Measurements from ENCODE around the gene BRAT1.

BRAT1 gene

DNA sequence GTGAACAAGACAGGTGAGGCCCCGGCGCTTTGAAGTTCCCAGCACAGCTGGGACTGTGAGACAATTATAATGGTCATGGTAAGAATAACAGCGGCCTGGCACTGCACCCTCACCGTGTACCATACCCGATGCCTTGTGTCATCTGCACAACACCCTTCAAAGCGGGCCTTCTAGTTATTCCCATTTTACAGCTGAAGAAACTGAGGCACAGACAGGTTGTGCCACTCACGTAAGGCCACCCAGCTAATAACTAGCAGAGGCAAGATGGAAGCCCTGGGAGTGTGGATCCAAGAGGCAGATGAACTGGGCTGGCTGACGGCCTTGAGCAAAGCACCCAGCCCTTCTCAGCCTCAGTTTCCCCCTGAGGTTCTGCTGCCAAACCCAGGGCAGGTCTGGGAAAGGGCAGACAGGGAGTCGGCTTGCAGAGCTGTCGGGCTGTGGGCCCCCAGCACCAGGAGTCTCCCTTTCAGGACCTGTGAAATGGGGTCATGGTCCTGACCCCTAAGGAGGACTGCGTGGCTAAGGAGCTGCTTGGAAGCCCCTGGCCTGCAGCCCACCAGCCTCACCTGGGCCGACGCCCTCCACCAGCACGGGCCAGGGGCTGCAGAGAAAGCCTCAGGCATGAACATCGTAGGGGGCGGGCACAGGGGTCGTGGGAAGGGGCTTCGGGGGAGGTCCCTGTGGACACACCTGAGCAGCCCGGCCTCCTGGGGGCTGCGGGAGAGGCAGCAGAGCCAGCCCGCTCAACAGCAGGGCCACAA is 51.0 kb downstream of the BRAT1 start:
- in situ Hi-C loops (cut with MboI; ENCODE audit: low pct_unique_long_range_greater_than_20kb, low sequenced_read_pairs): no loop called here
- DNase-seq: no peak

DNA sequence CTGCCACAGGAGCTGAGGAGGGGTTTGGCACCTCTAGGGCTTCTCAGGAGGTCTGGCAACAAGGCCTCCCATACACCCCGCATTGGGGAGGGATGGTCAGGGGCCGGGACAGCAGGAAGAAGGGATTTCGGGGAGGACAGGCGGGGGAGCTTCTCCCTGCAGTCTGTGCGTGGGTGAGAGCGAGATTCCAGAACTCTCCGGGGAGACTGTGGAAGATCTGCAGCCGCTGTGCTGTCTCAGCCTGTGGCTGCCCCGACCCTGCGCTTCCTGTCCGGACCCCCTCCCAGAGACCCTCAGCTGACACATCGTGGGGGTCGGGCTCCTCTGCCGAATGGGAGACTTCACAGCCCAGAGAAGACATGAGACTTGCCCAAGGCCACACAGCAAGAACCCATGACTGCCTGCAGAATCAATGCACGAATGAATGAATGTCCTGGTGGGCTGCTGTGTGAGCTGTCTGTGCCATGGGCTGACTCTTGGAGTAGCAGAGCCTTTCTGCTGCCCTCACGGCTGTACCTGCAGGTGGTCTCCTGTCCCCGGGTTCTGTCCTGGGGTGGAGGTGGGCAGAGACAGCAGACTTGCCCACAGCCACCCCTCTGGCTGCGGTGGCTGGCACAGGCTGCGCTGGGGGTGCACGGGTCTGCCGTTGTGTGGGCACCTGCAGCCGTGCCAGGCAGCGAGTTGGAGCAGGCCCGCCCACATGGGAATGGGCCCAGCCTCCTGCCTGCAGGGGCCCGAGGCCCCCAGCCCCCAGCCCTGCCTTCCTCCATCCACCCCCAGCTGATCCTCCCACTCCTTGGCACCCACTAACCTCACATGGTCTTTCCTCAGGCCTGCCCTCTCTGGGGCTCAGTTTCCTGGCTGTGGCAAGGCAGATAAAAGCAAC is 52.0 kb downstream of the BRAT1 start:
- in situ Hi-C loops (cut with MboI; ENCODE audit: low pct_unique_long_range_greater_than_20kb, low sequenced_read_pairs): no loop called here
- DNase-seq: no peak

DNA sequence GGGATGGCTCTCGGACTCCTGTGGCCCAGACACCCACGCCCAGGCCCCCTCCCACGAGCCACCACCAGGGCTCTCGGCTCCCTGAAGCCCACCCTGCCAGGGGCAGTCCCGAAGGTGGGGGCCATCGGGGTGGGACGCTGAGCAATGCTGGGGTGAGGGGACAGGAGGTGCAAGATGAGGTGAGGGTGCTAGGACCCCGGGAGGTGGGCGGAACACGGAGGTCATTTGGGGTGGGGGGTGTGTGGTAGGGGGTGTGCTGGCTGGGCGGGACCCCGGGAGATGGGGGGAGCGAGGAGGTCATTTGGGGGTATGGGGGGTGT is 52.7 kb downstream of the BRAT1 start:
- in situ Hi-C loops (cut with MboI; ENCODE audit: low pct_unique_long_range_greater_than_20kb, low sequenced_read_pairs): no loop called here

DNA sequence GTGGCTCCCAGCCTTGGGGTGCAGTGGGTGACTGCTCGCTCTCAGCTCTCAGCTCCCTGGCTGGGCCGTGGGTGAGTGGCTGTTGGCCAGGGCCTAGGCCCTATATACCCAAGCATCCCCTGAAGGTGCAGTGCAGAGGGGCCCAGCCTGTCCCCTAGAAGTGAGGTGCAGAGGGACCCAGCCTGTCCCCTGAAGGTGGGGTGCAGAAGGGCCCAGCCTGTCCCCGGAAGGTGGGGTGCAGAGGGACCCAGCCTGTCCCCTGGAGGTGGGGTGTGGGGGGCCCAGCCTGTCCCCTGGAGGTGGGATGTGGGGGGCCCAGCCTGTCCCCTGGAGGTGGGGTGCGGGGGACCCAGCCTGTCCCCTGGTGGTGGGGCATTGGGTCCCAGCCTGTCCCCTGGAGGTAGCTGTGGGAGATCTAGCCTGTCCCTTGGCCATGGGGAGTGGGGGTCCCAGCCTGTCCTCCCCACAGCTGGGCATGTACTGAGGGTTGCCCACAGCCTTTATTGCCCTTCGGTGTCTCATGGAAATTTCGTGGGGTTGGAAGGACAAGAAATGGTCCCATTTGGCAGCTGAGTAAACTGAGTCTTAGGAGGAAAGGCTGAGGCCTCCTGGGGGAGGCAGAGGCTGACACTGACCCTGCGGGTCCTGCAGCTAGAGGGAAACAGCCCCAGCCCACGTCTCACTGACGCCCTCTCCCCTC is 53.2 kb downstream of the BRAT1 start:
- in situ Hi-C loops (cut with MboI; ENCODE audit: low pct_unique_long_range_greater_than_20kb, low sequenced_read_pairs): no loop called here
- DNase-seq: no peak

More for the DNA sequence above, 52.7 kb downstream of the BRAT1 start:
- no peak for DNase-seq

DNA sequence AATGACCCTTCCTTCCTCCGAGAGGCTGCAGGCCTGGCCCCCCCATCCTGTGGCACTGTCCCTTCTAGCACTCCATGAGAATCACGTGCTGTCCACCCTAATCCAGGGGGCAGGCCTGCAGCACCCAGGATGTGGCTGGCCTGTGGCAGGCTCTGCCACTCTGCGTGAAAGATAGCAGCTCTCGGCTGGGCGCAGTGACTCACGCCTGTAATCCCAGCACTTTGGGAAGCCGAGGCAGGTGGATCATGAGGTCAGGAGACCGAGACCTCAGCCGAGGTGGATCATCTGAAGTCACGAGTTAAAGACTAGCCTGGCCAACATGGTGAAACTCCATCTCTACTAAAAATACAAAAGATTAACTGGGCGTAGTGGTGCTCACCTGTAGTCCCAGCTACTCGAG is 54.6 kb downstream of the BRAT1 start:
- in situ Hi-C loops (cut with MboI; ENCODE audit: low pct_unique_long_range_greater_than_20kb, low sequenced_read_pairs): no loop called here
- DNase-seq: no peak

DNA sequence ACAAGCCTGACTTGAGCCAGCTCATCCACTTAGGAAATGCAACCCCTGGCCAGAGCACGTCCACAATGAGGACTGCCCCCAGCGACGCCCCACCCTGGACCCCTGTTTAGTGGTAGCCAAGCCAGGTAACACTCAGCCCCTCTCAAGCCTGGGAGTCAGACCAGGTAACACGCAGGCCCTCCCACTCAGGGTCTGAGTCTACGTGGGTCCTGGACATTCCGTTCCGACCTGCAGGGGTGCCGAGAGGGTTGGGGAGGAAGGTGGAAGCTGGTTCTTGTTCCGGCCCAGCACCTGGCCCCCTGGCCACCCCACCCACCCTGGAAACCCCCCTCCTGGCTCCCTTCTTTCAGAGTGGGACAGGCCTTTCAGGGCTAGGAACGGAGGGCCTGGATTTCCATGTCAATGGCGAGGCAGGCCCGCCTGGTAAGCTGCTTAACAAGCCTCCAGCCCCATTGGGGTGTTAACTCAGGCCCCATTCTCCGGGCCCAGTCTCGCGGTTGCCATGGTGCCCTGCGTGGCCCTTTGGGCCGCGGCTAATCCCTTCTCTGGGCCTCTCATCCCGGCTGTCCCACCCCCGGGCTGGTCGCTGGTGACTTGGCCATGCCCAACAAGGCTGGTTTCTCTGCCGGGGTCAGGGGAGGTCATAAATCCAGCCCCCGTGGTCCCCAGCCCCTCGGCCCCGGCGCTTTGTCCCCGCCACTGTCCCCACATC is 55.4 kb downstream of the BRAT1 start:
- in situ Hi-C loops (cut with MboI; ENCODE audit: low pct_unique_long_range_greater_than_20kb, low sequenced_read_pairs): no loop called here
- DNase-seq: no peak

DNA sequence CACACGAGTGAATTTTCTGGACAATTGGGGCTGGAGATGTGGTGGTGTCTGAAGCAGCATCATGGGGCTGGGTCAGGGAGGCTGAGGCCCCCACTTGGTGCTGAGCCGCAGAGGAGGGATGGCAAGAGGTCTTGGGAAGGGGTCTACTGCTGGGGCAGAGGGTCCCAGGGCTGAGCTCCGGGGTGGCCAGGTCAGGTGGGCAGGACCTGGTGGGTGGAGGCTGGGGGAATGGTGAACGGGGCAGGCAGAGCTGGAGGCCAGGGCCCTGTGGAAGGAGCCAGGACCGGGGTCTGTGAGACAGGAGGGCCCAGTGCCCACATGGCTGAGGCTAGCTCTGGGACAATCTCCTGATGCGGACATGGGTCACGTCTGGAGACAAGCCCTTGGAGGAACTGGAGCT is 56.1 kb downstream of the BRAT1 start:
- in situ Hi-C loops (cut with MboI; ENCODE audit: low pct_unique_long_range_greater_than_20kb, low sequenced_read_pairs): no loop called here
- DNase-seq: no peak

DNA sequence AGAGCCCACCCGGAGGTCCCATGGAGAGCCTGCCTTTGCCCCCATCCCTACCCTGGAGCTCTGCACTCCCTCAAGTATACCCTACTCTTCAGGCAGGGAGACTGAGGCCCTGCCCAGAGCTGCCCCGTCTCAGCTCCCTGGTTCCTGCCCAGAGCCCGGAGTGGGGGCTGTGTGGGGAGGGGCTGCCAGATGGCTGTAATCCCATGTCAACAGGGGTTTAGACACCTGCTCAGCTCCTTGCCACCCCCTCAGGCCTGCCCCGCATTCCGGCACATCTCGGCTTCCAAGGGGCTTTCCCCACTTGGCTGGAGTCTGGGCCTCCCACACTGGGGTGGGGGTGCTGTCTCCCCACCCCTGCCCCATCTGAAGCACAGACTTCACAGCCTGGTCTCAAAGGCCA is 56.6 kb downstream of the BRAT1 start:
- in situ Hi-C loops (cut with MboI; ENCODE audit: low pct_unique_long_range_greater_than_20kb, low sequenced_read_pairs): no loop called here
- DNase-seq: no peak

DNA sequence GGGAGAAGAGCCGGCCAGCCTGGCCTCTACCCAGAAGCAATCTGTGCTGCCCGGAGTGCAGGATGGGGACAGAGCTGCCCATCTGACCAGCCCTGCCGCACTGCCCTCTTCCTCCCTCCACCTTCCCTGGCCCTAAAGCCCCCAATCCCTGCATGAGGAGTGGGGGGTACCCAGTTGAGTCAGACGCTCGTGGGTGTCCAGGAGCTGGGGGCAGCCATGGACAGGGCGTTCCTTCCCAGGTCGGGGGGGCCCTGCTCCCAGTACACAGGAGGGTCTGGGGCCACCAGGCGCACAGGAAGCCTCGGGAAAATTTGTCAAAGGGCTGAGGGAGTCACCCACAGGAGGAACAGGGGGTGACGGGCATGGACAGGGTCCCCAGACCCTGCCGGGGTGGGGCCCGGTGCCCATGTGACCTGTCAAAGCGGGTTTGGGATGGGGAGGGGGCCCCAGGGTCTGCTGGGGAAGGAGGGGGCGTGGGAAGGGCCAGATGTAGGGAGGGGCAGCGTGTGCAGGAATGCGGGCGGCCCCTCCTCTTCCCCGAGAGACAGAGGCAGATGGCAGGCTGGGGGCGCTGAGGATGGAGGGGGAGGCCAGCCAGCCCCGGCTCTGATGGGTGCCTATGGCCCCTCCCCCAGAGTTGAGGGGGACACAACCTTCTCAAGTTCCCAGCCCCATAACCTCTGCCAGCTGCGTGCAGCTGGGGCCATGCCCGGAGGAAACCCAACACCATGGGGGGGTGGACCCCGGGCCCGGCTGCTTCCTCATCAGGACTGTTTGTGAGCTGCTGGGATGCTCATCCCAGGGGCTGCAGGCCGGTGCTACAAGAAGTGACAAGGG is 57.6 kb downstream of the BRAT1 start:
- in situ Hi-C loops (cut with MboI; ENCODE audit: low pct_unique_long_range_greater_than_20kb, low sequenced_read_pairs): no loop called here

DNA sequence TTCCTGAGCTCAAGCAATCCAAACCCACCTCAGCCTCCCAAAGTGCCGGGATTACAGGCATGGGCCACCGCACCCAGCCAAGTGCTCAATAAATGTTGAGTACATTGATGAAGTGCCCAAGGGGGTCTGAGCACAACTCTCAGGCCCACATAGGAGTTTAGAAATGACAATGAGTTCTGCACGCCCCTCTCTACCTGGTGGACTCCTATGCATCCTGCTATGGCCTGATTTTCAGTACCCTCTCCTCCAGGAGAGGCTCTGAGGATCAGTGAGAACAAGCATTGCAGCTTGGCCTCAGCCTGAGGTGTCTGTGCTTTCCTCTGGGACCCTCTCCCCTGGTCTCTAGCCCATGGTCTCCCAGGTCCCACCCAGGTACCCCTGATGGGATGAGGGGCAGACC is 58.3 kb downstream of the BRAT1 start:
- DNase-seq: no peak
- in situ Hi-C loops (cut with MboI; ENCODE audit: low pct_unique_long_range_greater_than_20kb, low sequenced_read_pairs): no loop called here

More for the DNA sequence above, 57.6 kb downstream of the BRAT1 start:
- peak; percentile 48 for DNase-seq

DNA sequence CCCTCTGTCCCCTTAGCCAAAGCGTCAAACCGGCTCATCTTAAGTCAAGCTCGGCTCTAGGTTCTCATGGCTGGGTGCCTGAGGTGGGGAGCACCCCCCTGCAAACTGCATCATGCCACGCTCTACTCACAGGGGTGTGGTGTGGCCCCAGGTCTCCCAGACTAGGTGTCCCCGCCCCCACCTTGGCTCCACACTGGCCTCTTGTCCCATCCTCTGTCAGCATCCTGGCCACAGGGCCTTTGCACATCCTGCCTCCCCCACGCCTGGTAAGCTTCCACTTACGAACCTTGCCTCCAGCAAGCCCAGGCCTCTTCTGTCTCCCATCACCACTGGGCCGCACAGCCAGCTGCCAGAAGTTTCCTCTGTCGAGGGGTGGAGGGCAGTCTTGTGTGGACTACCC is 58.9 kb downstream of the BRAT1 start:
- in situ Hi-C loops (cut with MboI; ENCODE audit: low pct_unique_long_range_greater_than_20kb, low sequenced_read_pairs): no loop called here
- no peak for DNase-seq

DNA sequence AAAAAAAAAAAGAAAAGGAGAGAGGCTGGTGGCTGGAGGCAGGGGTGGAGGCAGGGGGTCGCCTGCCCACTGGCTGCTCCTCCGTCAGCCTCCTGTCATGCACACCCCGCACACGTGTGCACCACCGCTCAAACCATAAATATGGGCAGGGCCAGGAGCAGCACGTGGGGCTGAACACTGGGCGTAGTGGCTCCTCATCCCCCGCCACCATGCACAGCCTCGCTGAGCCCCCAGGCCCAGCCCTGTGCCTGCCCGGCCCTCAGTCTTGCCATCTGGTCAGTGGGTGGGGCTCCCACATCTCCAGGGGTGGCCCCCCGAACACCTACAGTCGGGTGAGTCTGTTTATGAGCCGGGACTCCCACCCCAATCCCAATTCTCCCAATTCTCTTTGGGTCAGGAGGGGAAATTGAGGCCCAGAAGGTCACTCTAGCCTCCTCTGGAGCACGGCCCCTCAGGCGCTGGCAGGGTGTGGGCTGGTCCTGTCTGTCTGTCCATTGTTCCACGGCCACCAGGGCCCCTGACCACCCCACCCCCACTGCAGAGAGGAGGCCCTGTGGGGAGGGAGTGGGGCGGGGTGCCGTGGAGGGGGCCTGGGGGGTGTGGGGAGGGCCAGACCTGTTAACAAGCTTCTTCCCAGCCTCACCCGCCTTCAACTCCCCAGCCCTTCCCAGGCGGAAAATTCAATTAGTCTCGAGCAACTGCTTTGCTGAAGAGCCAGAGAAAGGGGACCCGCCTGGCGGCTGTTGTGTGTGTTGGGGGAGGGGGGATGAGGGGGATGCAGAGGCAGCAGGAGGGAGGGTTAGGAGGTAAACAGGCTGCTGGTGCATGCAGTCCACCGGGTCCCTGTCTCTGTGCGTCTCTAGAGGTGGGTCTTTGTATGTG is 59.7 kb downstream of the BRAT1 start:
- in situ Hi-C loops (cut with MboI; ENCODE audit: low pct_unique_long_range_greater_than_20kb, low sequenced_read_pairs): no loop called here
- DNase-seq: no peak

DNA sequence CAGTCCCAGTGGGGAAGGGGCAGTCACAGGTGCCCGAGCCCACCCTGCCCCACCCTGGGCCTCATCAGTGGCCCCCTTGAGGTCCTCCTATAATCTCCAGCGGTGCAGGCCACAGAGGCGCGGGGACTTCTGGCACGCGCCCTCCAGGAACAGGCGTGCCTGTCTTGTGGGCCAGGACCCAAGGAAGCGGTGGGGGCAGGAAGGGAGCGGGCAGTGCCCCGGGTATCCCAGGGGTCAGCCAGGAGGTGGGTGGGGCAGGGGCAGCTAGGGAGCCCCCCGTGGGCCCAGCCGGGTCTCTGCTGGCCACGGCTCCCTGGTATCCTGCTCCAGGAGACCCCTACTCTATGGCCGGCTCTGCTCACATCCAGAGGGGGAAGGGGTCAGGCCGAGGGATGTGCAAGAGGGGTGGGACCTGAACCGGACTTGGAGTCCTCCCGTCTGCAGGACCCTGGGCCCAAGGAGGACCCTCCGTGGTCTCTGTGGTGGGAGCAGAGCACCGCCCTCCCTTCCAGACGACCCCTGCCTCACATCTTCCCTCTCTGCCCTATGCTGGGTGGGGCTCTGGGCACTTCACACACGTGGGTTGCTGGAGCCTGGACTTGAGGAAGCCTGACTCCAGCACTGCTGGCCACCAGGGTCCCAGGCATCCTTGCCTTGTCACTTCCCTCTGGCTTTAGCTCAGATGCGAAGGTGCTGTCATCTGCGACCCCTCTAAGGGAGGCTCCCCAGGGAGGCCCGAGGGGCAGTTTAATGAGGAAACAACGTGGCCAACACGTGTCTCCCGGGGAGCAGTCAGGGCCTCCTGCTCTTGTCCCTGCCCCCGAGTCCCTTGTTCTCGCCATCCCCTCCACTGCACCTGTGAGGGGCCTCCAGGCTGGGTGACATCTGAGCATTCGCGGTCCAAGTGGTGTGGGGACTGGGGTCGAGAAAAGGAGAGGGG is 60.9 kb downstream of the BRAT1 start:
- no peak for DNase-seq
- in situ Hi-C loops (cut with MboI; ENCODE audit: low pct_unique_long_range_greater_than_20kb, low sequenced_read_pairs): no loop called here

DNA sequence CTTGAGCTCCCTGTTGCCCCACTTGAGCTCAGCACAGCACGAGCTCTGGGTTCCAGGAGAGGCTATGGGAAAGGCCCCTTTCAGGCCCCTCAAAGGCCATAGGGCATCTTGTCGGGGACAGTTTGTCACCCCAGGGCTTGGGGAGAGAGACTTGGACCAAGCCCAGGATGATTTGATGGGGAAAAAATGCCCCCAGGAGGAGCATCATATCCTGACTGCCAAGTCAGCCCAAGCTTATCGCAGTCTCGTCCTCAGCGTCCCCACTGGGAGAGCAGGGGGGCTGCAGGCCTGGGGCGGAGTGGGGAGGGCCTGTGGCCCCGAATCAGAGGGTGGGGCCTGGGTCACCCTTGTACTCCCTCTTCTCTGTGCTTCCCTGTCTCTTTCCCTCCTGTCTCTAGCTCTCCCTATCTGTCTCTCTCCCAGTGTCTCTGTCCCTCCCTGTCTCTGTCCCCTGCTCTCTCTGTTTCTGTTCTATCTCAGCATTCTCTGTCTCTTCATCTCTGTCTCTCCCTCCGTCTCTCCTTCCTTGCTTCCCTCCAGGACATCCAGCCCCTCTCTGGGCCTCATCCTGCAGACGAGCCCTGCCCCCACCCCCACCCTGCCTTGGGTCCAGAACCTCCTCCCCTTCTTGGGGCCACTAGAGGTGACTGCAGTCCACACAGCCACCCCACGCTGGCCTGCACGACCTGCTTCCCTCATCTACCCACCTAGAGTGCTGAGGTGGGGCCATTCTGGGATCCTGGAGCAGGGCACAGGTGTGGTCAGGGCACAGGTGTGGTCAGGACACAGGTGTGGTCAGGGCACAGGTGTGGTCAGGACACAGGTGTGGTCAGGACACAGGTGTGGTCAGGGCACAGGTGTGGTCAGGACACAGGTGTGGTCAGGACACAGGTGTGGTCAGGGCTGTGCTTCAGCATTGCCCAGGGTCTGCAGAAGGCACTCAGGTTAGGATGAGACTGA is 61.8 kb downstream of the BRAT1 start:
- in situ Hi-C loops (cut with MboI; ENCODE audit: low pct_unique_long_range_greater_than_20kb, low sequenced_read_pairs): no loop called here
- DNase-seq: no peak

DNA sequence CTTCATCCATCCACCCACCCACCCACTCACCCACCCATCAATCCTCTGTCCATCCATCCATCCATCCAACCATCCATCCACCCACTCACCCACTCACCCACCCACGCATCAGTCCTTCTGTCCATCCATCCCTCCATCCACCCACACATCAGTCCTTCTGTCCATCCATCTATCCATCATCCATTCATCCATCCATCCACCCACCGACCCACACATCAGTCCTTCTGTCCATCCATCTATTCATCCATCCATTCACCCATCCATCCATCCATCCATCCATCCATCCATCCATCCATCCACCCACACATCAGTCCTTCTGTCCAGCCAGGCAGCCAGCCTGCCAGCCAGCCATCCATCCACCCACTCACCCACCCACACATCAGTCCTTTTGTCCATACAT is 63.3 kb downstream of the BRAT1 start:
- no peak for DNase-seq
- in situ Hi-C loops (cut with MboI; ENCODE audit: low pct_unique_long_range_greater_than_20kb, low sequenced_read_pairs): no loop called here

DNA sequence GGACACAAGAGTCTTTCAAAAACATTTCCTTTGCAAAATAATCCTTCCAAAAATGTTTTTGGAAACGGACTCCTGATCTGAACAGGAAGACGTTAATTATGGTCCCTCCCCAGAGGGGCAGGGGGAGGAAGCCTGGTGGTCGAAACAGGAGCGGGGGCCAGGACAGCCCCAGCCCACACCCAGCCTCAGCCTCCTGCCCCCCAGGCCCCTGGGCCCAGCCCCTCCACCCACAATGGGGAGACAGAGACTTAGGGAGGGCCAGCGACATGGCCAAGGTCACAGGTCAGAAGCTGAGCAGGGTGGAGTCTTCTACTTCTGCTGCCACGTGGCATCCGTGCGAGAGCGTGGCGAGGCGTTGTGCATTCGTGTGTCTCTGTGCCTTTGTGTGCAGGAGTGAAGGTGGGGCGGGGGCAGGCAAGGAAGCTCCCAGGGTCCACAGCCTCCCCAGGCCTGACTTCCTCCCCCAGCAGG is 65.1 kb downstream of the BRAT1 start:
- in situ Hi-C loops (cut with MboI; ENCODE audit: low pct_unique_long_range_greater_than_20kb, low sequenced_read_pairs): no loop called here
- no peak for DNase-seq
